Central memory CD4-positive, alpha-beta T cell (primary cell): ENCODE results near the gene MSH6.

Experiments used
- DNase-seq: peaks from one replicate; pipeline ENCODE4 v3.0.0; 2022

The MSH6 gene

DNA sequence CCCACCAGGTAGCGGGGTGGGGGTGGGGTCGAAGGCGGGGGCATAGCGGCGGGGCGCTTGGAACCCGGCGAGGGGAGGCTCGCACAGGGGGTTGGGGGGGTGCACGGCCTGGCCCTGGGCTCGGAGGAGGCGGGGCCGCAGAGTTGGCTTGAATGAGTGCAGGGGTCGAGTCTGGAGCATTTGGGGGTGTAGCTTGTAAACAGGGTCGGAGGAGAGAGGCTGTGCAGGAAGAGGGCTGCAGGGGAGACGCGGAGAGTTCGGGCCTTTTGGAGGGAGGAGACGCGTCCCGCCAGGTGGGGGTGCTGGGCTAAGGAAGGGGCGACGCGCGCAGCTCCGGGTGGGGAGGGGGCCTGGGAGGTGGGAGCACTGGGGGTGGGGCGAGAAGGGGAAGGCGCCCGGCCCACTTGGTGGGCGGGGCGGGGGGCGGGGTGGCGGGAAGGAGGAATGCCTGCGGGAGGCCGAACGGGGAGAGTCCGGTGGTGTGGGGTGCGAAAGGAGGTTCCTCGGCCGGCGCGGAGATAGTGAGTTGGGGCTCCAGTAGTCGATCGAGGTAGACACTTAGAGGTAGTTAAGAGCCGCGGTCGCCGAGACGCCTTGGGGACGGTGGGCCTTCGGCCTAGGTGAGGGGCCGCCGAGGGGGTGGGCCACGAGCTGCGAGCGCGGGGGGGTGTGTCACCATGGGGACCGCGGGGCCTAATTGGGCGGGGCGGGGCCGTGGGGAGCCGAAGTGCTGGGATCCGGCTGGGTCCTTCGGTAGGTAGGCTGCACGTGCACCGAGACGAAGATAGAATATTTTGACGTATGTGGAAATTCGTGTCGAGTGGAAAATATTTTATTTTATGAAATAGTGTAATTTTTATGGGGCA is 774 bp downstream of the MSH6 start:
- peak; percentile 59 for DNase-seq

DNA sequence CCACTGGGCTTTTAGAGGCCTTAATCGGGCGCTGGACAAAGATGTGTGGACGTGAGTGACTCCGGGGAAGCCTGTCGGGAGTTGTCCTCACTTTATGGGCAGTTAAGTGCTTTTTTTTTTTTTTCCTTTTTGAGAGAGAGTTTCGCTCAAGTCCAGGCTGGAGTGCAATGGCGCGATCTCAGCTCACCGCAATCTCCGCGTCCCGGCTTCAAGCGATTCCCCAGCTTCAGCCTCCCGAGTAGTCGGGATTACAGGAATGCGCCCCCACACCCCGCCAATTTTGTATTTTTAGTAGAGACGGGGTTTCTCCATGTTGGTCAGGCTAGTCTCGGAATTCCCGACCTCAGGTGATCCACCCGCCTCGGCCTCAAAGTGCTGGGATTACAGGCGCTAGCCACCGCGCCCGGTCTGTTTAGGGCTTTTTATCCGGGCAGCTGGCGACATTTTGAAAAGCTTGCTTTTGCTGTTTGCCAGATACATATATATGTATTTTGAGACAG is 1.5 kb downstream of the MSH6 start:
- no peak for DNase-seq

GRCh38 chr2:47785986-47786385 is 3.0 kb downstream of the MSH6 start:
- DNase-seq: no peak

GRCh38 chr2:47796090-47796697 is 13.2 kb downstream of the MSH6 start:
- DNase-seq: no peak

DNA sequence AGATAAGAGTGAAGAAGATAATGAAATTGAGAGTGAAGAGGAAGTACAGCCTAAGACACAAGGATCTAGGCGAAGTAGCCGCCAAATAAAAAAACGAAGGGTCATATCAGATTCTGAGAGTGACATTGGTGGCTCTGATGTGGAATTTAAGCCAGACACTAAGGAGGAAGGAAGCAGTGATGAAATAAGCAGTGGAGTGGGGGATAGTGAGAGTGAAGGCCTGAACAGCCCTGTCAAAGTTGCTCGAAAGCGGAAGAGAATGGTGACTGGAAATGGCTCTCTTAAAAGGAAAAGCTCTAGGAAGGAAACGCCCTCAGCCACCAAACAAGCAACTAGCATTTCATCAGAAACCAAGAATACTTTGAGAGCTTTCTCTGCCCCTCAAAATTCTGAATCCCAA is 15.7 kb downstream of the MSH6 start:
- DNase-seq: no peak

- no peak for DNase-seq
These were observed 16.2 kb downstream of the MSH6 start for GRCh38 chr2:47799031-47799609.

- no peak for DNase-seq
These were observed 18.2 kb downstream of the MSH6 start for GRCh38 chr2:47801118-47801517.

- no peak for DNase-seq
These were observed 20.4 kb downstream of the MSH6 start for GRCh38 chr2:47803363-47803762.

- DNase-seq: no peak
These were observed 20.8 kb downstream of the MSH6 start for GRCh38 chr2:47803770-47804169.

DNA sequence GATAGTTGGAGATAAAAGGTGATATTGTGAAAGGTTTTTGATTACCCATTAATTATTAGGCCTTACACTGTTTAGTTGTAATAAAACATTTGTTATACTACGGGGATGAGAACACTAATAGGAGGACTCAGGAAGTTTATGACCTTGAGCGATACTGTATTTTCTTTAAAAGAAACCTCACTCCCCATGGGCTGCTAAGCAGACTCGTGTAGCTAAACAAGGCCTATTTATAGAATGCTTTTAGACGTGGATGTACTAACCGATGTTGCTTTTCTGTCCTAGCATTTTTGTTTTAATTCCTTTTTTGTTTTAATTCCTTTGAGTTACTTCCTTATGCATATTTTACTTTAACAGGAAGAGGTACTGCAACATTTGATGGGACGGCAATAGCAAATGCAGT is 22.9 kb downstream of the MSH6 start:
- DNase-seq: no peak

DNA sequence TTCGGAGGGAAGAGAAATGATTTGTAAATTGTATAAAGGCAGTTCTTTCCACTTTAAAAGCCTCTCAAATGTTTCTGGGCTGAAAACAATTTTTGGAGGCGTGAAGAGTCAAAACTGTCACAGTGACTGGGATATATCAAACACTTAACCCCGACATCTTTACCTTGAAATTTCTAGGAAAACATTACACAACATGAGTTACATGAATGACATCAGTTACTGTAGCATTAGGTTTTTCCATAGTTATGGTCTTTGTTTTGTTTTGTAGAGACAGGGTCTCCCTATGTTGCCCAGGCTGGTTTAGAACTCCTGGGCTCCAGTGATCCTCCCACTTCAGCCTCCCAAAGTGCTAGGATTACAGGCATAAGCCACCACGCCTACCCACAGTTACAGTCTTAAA is 25.7 kb downstream of the MSH6 start:
- no peak for DNase-seq

- no peak for DNase-seq
These were observed 27.0 kb downstream of the MSH6 start for GRCh38 chr2:47809903-47810302.

GRCh38 chr2:47810850-47811249 is 27.9 kb downstream of the MSH6 start:
- no peak for DNase-seq

DNA sequence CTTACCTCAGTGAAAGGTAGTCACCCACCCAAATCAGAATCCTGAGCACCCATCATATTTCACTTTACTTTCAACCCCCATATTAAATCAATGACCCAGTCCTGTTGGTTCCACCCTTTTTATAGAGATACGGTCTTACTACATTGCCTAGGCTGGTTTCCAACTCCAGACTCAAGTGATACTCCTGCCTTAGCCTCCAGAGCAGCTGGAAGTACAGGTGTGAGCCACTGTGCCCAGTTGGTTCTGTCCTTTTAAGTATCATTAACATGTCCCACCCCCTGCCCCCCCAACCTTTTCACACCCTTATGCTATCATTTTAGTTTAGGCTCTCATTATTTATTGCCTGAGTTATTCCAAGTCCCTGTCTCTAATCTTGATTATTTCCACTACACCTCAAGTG is 28.7 kb downstream of the MSH6 start:
- no peak for DNase-seq

GRCh38 chr2:47815764-47816163 is 32.8 kb downstream of the MSH6 start:
- DNase-seq: no peak

- no peak for DNase-seq
These were observed 35.8 kb downstream of the MSH6 start for GRCh38 chr2:47818777-47819176.

GRCh38 chr2:47819834-47820233 is 36.9 kb downstream of the MSH6 start:
- no peak for DNase-seq

GRCh38 chr2:47822518-47822917 is 39.6 kb downstream of the MSH6 start:
- DNase-seq: no peak

- DNase-seq: no peak
These were observed 50.6 kb downstream of the MSH6 start for GRCh38 chr2:47833516-47833968.

- no peak for DNase-seq
These were observed 55.3 kb downstream of the MSH6 start for GRCh38 chr2:47838249-47838648.

DNA sequence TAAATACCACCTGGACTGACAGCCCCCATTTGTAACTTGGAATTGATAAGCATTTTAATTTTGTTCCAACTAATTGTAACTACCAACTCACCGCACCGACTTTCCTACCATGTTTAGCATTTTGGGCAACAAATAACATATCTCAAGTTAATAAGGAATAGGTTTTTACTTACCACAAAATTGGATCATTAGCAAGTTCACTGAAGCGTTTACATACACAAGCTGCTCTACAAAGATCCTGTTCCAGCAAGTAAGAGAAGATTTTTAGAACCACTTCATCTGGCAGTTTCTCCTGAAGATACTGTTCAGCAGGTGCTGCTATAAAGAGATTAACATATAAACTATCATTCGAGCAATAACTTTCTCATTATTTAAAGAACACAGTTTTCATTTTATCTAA is 55.7 kb downstream of the MSH6 start:
- no peak for DNase-seq

DNA sequence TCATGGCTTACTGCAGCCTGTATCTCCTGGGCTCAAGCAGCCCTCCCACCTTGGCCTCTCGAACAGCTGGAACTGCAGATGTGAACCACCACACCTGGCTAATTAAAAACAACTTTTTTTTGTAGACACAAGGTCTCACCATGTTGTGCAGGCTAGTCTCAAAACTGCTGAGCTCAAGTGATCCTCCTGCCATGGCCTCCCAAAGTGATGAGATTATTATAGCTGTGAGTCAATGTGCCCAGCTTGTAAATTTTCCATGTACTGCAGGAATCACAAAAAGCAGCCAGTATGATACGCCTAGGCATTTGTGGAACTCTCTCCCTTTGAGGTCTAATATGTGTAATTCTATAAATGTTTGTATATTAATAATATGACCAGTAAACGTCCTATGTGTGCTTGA is 59.9 kb downstream of the MSH6 start:
- no peak for DNase-seq

DNA sequence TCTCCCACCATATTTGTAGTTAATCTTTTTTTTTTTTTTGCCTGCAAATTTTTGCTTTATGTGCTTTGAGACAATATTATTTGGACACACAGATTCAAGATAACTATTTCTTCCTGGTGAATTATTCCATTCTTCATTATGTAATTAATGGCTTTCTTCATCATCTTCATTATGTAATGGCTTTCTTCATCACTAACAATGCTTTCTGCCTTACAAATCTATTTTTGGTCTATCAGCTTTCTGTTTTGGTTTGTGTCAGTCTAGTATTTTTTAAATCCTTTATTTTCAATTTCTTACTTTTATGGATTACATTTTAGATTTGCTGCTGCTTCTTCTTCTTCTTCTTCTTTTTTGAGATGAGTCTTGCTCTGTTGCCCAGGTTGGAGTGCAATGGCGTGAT is 60.5 kb downstream of the MSH6 start:
- DNase-seq: no peak

DNA sequence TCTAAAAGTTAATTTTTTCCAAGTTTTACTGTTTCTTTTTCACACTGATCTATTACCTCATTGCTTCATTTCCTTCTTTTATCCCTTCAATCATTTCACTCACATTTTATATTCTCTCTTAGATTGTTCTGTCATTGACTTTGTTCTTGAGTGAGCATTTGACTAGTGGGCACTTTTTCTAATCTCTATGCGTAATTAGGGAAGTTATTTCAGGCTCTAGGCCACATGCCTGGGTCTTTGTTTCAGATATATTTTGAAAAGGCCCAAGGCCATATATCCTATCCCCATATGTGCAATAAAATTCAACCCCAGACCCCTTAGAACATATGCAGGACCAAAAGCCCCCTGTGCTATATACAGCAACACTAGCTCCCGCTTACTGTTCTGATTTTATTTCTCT is 61.2 kb downstream of the MSH6 start:
- no peak for DNase-seq
